Stimulated activated CD4-positive, alpha-beta T cell treated with anti-CD3 and anti-CD28 coated beads, Interleukin-4, amount 100 ng/mL, for 4 hours (primary cell): ENCODE measurements around the gene SERINC5.
"Not testable (repeated sequence)": the region's sequence is repeated elsewhere in the genome, so short reads cannot be mapped to it uniquely, and the experiment has no call there.

Source experiments
- DNase-seq, 2 experiments: peaks; one replicate each; pipeline ENCODE4 v3.0.0-alpha.2; 2020

The SERINC5 gene

GRCh38 chr5:80255811-80256712, at the start of gene SERINC5:
Gene SERINC5 (minus strand): TSS chr5:80256048. CDS start chr5:80255922, 126 bp downstream.
- DNase-seq: peak; percentile 83 to 85

DNA sequence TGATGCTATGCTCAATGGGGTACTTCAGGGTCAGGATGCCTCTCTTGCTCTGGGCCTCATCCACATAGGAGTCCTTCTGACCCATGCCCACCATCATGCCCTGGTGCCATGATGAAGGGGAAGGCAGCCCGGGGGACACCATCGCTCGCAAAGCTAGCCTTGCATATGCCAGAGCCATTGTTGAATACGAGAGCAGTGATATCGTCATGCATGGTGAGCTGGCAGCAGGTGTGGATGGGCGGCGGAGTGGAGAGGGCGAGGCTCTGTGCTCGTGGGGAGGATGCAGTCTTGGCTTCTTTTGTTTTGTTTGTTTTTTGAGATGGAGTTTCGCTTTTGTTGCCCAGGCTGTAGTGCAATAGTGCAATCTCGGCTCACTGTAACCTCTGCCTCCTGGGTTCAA, 46.8 kb upstream of the SERINC5 start:
- DNase-seq: no peak

- DNase-seq: not testable (repeated sequence)
These were observed 45.5 kb upstream of the SERINC5 start for GRCh38 chr5:80301342-80301741.

DNA sequence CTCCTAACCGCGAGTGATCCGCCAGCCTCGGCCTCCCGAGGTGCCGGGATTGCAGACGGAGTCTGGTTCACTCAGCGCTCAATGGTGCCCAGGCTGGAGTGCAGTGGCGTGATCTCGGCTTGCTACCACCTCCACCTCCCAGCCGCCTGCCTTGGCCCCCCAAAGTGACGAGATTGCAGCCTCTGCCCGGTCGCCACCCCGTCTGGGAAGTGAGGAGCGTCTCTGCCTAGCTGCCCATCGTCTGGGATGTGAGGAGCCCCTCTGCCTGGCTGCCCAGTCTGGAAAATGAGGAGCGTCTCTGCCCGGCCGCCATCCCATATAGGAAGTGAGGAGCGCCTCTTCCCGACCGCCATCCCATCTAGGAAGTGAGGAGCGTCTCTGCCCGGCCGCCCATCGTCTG, 44.9 kb upstream of the SERINC5 start:
- not testable (repeated sequence) for DNase-seq

- no peak for DNase-seq
These were observed 44.3 kb upstream of the SERINC5 start for GRCh38 chr5:80300125-80300524.

GRCh38 chr5:80299601-80300000, 43.8 kb upstream of the SERINC5 start:
- no peak for DNase-seq

DNA sequence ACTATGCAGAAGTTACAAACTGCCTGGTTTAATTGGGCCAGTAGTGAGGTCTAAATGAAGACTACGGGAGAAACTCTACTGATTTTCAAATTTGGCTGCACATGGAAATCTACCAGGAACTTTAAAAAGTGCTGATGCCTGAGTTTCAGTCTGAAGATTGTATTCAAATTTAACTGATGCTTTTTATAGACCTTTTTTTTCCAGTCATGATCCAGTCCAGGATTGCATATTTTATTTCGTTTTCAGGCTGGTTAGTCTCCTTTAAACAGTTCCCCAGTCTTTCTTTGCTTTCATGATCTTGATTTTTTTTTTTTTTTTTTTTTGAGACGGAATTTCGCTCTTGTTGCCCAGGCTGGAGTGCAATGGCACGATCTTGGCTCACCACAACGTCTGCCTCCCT, 40.3 kb upstream of the SERINC5 start:
- no peak for DNase-seq

DNA sequence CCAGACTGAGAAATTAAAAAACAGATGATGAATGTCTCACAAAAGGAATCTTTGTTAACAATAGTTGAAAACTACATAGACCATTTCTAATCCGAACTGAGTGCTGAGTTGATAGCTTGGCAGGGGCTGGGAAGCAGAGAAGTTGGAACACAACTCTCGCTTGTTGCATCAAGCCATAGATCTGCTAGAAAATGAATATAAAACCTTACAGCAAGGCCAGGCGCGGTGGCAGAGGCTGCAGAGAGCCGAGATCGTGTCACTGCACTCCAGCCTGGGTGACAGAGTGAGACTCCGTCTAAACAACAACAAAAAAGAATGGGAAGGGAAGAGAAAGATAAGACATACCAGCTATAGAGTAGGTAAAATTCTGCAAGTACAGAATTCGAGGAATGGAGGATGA, 35.9 kb upstream of the SERINC5 start:
- DNase-seq: no peak

DNA sequence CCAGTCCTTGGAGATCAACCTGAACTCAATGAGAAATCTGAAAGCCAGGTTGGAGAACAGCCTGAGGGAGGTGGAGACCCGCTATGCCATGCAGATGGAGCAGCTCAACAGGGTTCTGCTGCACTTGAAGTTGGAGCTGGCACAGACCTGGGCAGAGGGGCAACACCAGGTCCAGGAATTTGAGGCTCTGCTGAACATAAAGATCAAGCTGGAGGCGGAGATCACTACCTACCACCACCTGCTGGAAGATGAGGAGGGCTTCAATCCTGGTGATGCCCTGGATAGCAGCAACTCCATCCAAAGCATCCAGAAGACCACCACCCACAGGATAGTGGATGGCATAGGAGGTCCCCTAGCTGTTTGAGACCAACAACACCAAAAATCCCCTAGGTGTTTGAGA, 33.5 kb upstream of the SERINC5 start:
- DNase-seq: no peak

GRCh38 chr5:80288177-80288576, 32.3 kb upstream of the SERINC5 start:
- no peak for DNase-seq

- DNase-seq: peak in 1 of 2 experiments; percentile 40
These were observed 28.9 kb upstream of the SERINC5 start for GRCh38 chr5:80284720-80285119.

- DNase-seq: no peak
These were observed 27.5 kb upstream of the SERINC5 start for GRCh38 chr5:80283360-80283759.

DNA sequence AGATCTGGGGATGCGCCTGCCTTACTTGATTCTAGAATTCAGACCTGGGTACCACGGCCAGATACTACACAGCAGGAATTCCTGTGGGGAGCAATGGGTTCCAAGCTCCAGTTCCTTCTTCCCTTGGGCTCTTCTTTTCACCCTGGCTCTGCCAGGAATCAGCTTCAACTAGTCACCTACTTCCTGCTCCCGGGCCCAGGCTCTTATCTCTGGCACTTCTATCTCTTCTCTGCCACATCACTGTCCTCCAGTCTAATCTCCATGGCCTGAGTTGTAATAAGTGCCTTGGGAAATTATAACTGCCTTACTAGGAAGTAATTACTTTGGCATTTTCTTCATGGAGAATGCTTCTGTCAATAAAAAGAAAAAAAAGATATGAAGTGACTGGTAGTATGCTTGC, 26.2 kb upstream of the SERINC5 start:
- DNase-seq: no peak

DNA sequence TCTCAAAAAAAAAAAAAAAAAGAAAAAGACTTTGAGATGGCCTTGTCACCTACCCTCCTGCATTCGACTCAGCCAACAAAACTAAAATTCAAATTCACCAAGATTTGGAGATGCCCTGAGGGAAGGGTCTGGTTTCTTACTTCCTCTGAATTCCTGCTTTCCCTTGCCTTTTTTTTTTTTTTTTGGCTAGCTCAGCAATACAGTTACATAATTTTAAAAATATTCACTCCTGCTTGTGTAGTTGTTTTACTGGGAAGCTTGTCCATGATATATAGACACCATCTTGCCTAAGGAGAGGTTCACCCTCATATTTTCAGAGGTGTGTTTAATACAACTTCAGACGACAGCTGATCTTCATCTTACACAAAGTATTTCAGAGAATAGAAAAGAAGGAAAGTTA, 21.3 kb upstream of the SERINC5 start:
- DNase-seq: no peak

DNA sequence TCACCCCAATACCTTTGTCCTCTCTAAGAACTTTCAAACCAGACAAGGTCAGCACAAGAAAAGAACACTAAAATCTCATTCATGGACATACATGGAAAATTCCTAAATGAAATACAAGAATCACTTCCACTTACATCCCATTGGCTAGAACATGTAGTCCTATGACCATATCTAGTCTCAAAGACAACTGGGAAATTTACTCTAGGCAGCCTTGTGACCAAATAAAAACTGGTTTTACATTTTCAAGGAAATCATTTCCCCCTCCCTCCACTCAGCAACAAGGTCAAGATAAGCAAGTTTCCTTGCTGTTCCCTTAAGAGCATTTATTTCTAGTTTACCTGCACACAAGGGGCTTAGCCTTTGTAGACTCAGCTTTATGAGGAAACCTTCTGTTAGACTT, 20.3 kb upstream of the SERINC5 start:
- no peak for DNase-seq

- no peak for DNase-seq
These were observed 19.5 kb upstream of the SERINC5 start for GRCh38 chr5:80275347-80275746.

- DNase-seq: not testable (repeated sequence)
These were observed 14.7 kb upstream of the SERINC5 start for GRCh38 chr5:80270543-80270942.

GRCh38 chr5:80269991-80270438, 14.2 kb upstream of the SERINC5 start:
- peak in 1 of 2 experiments; percentile 32 for DNase-seq

GRCh38 chr5:80268916-80269315, 13.1 kb upstream of the SERINC5 start:
- DNase-seq: no peak

- DNase-seq: no peak
These were observed 10.7 kb upstream of the SERINC5 start for GRCh38 chr5:80266566-80266965.

GRCh38 chr5:80260461-80260860, 4.6 kb upstream of the SERINC5 start:
- no peak for DNase-seq

DNA sequence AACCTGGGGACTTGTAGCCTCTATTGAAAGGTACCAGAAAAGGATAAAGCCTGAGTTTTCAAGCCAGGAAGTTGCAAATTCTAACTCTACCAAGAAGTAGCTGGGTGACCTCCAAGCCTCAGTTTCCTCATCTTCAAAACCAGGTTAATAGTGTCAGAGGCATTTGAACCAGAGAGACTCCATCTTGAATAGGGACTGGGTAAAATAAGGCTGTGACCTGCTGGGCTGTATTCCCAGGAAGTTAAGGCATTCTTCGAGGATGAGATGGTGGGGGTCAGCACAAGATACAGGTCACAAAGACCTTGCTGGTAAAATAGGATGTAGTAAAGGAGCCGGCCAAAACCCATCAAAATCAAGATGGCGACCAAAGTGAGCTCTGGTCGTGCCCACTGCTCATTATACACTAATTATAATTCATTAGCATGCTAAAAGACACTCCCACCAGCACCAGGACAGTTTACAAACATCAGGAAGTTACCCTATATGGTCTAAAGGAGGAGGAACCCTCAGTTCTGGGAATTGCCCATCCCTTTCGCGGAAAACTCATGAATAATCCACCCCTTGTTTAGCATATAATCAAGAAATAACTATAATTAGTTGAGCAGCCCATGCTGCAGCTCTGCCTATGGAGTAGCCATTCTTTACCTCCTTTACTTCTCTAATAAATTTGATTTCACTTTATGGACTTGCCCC, 3.8 kb upstream of the SERINC5 start:
- no peak for DNase-seq

- peak in 1 of 2 experiments; percentile 53 for DNase-seq
These were observed 427 bp downstream of the SERINC5 start for GRCh38 chr5:80255431-80255810.
